ENCODE data around the gene GALK1.
"Not testable (repeated sequence)": the region's sequence is repeated elsewhere in the genome, so short reads cannot be mapped to it uniquely, and the experiment has no call there.

- TF ChIP-seq CTCF, POLR2A (IDR thresholded peaks at IDR 0.05): not testable (repeated sequence)
These were observed 45.8 kb upstream of the GALK1 start for GRCh38 chr17:75810756-75811155.

All from Peyer's patch (tissue), 4 donors.